ENCODE data around the gene PRKAG3. TPM values are rescaled to one million over a fixed set of nuclear protein-coding genes. Genes with fewer than 3 reads are reported as not detected.
"Not testable (repeated sequence)": the region's sequence is repeated elsewhere in the genome, so short reads cannot be mapped to it uniquely, and the experiment has no call there.

The PRKAG3 gene
- polyA plus RNA-seq, 4 donors: 0.05 TPM; not detected in 3

GRCh38 chr2:218846963-218847362, 15.4 kb upstream of the PRKAG3 start:
- DNase-seq (ENCODE audit: low read depth in 4 of 4, low spot score in 3 of 4): not testable (repeated sequence)

DNA sequence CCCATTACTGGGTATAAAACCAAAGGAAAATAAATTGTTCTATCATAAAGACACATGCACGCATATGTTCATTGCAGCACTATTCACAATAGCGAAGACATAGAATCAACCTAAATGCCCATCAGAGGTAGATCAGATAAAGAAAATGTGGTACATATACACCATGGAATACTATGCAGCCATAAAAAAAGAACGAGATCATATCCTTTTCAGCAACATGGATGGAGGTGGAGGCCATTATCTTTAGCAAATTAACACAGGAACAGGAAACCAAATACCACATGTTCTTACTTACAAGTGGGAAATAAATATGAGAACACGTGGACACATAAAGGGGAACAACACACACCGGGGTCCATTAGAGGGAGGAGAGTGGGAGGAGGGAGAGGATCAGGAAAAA, 12.7 kb upstream of the PRKAG3 start:
- DNase-seq (ENCODE audit: low read depth in 4 of 4, low spot score in 3 of 4): not testable (repeated sequence)

DNA sequence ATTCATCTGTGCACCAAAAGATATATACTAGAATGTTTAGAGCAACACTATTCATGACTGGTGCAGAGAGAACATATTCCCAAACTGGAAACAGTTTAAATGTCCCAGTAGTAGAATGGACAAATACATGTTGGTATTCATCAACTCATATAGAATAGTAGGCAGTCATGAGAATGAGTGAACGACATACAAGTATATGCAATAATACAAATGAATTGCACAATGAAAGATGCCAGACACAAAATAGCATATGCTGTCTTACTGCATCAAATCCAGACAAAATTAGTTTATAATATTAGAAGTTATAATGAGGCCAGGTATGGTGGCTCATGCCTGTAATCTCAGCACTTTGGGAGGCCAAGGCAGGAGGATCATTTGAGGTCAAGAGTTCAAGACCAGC, 8.3 kb upstream of the PRKAG3 start:
- DNase-seq (ENCODE audit: low read depth in 4 of 4, low spot score in 3 of 4): no peak

GRCh38 chr2:218839430-218839829, 7.8 kb upstream of the PRKAG3 start:
- DNase-seq (ENCODE audit: low read depth in 4 of 4, low spot score in 3 of 4): no peak

- no peak for DNase-seq (ENCODE audit: low read depth in 4 of 4, low spot score in 3 of 4)
Observed at GRCh38 chr2:218837495-218837894, 5.9 kb upstream of the PRKAG3 start.

GRCh38 chr2:218834685-218835084, 3.1 kb upstream of the PRKAG3 start:
- no peak for DNase-seq (ENCODE audit: low read depth in 4 of 4, low spot score in 3 of 4)

DNA sequence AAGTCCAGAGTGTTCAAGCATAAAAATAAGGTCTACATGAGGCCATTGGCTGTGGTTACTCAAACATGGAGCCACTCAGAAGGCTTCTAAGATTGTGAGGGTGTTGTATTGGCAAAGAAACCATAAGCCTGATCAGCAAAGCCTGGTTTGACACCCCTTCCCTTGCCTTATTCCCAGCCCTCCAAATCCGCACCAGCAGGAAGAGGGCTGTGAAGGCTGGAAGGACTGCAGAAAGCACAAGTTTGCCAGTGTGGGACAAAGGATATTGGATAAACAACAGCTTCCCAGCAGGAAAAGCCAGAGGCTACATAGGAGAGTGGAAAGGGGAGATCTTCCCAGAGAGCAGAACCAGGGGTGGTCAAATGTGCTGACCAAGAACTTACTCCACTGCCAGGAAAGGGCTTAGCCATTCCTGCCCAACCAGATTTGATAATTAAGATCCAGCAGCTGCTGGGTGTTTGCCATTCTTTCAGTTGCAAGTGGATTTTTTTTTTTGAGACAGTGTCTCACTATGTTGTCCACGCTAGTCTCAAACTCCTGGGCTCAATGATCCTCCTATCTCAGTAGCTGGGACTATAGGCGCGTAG, 1.5 kb upstream of the PRKAG3 start:
- DNase-seq (ENCODE audit: low read depth in 4 of 4, low spot score in 3 of 4): no peak

DNA sequence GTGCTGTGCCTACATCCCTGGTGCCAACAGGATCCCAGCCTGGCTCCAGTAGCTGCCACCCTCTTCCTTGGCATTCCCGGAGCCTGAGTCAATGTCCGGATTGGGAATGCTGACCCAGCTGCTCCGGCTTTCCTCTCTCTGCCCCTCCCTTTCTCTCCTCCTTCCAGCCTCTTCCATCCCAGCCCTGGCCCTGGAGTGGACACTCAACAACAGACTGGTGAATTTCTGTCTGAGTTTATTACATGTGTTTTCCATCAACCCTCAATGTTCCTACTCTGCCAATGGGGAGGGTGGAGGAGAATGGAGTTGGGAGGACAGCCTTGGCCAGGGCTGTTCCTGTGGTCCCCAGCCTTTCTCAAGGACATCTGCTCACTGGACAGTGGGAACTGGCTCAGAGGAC, 917 bp upstream of the PRKAG3 start:
- no peak for DNase-seq (ENCODE audit: low read depth in 4 of 4, low spot score in 3 of 4)

GRCh38 chr2:218832081-218832480, 478 bp upstream of the PRKAG3 start:
- DNase-seq (ENCODE audit: low read depth in 4 of 4, low spot score in 3 of 4): no peak

DNA sequence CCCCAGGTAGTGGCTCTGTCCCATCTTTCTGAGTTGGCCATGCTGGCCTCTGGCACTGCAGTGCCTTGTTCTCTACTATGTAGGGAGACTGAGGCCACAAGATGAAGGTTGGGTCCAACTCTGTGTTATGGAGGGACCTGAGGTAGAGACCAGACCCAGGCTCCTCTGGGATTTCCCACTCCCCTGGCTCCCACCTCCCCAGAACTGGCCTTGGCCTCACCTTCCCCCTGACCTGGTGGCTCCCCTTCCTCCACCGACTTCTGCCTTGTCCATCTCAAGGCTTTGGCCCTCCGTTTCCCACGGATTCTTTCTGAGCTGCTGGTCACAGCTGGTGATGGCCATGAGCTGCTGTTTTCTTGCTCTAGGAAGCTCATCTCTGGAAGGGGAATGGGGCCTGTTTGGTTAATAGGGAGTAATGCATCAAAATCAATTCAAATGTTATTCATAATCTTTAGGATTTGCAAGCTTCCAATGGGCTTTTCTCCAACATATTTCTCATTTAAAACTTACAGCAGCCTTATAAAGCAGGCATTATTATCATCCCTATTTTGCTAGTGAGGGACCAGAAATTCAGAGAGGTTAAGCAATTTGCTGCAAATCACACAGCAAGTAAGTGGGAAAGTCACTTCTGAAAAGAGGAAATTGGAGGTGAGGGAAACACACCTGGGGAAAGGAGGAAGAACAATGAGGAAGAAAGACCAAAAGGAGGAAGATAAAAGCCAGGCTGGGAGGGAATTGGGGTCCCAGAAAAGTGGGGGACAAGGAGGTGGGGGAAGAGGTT, 887 bp downstream of the PRKAG3 start:
- DNase-seq (ENCODE audit: low read depth in 4 of 4, low spot score in 3 of 4): no peak

GRCh38 chr2:218829868-218830451, 1.6 kb downstream of the PRKAG3 start:
- no peak for DNase-seq (ENCODE audit: low read depth in 4 of 4, low spot score in 3 of 4)

- no peak for DNase-seq (ENCODE audit: low read depth in 4 of 4, low spot score in 3 of 4)
Observed at GRCh38 chr2:218828477-218828778, 3.2 kb downstream of the PRKAG3 start.

DNA sequence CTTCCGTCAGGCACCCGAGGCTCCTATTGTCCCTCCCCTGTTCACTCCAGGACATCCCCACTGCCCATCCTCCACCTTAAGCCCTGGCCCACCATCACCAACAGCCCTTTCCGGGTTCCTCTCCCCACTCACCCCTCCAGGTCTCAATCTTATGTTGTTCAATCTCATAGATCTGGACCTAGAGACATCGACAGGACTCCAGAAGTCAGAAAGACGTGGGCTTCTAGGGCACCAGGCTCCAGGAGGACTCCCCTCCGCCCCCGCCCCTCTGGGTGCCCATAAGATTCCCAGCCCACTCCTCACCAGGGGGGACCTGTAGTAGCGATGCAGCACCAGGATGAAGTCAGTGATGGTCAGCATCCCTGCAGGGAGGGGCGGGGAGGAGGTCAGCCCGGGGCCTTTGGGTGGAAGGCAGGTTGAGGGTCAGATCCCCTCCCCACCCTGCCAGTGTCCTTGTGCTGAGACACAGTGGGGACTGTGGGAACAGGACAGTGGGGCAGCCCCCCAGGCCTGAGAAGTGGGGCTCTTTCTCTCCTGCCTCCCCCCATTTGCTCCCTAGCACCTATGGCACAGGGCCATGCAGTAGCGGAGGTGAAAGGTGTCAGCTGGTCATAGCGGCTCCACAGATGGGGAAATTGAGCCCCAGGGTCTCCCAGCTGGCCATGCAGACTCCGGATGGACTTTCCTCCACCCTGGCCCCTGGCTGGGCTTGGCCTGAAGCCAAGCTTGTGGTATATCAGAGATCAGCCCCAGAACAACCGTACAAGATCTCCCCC, 3.7 kb downstream of the PRKAG3 start:
- DNase-seq (ENCODE audit: low read depth in 4 of 4, low spot score in 3 of 4): no peak

DNA sequence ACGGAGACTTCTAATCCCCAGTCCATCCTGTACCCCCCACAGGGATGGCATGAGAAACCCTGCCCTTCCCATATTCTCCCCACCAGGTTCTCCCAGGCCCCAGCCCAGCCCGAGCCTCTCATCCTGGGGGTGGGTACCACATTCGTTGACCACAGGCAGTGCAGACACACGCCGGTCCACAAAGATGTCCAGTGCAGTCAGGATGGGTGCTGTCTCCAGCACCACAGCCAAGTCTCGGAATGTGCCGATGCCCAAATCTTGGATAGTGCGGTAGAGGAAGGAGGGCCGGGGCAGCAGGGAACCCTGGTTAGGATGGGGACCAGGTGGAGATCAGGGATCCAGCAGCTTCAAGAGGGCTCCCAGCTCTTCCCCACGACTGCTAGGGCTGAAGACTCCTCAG, 4.8 kb downstream of the PRKAG3 start:
- DNase-seq (ENCODE audit: low read depth in 4 of 4, low spot score in 3 of 4): no peak

DNA sequence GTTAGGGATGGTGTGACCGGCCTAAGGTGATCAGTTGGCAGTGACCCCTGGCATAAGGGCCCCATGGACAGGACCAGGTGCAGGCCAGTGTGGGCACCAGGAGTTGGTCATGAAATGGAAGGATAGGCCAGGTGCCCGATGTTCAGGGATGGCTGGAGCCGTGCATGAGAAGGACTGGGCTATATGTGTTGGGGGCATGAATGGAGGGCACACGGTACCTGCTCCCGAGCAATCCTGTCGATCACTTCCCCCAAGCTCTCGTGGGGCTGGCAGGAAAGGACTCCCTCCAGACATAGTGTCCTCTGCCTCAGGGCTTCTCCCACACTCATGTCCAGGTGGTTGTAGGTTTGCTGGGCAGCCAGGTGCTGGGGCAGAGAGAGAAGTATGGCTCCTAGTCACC, 7.6 kb downstream of the PRKAG3 start:
- no peak for DNase-seq (ENCODE audit: low read depth in 4 of 4, low spot score in 3 of 4)

DNA sequence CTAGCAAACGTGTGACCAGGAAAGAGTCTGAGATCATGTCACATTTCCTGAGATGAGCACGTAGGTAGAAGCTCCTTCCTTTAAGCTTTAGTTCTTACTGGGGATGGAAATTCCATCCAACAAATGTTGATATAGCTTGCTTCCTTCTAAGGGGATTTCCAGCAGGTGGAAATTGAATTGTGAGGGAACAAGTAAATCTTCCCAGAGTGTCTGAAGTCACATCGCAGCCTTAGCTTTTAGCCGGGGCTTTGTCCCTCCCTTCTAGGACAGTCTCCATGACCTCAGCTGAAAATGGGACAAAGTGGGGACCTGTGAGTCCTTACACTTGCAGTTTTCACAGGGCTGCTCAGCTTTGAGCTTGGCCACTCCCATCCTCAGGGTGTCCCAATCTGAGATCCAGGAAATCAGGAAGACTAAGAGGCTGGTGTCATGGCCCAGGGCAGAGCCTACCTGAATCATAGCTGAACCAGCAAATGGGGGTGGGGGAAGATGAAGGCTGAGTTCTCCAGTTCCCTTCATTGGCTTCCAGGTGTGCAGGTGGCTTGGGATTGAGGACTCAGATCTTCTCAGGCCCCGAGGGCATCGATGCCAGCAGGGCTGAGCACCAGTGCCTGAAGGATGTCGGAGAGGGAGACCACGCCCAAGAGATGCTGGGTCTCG, 8.3 kb downstream of the PRKAG3 start:
- DNase-seq (ENCODE audit: low read depth in 4 of 4, low spot score in 3 of 4): no peak

DNA sequence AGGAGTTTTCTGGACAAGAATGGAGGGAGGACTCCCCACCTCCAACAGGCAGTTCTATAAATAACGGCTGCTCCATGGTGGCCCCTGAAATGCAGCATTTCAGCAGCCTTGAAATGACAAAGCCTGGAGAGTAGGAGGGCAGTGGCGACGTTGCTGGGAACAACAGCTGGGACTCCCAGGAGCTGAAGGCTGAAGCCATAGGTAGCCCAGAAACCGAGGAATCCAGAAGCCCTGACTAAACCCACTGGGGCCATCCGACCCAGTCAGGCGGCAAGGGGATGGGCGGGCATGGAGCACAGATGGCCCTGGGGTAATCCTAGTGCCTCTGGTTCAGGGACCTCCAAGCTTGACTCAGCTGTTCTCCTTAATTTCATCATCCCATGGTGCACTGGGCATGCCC, 9.0 kb downstream of the PRKAG3 start:
- no peak for DNase-seq (ENCODE audit: low read depth in 4 of 4, low spot score in 3 of 4)

GRCh38 chr2:218821605-218822211, 9.9 kb downstream of the PRKAG3 start:
- no peak for DNase-seq (ENCODE audit: low read depth in 4 of 4, low spot score in 3 of 4)

GRCh38 chr2:218820746-218821369, 10.7 kb downstream of the PRKAG3 start:
- no peak for DNase-seq (ENCODE audit: low read depth in 4 of 4, low spot score in 3 of 4)

- DNase-seq (ENCODE audit: low read depth in 4 of 4, low spot score in 3 of 4): no peak
Observed at GRCh38 chr2:218819093-218819492, 12.5 kb downstream of the PRKAG3 start.

Data from right renal pelvis (tissue), 4 donors.